ENCODE results near the gene ZNF391.

ZNF391 gene

DNA sequence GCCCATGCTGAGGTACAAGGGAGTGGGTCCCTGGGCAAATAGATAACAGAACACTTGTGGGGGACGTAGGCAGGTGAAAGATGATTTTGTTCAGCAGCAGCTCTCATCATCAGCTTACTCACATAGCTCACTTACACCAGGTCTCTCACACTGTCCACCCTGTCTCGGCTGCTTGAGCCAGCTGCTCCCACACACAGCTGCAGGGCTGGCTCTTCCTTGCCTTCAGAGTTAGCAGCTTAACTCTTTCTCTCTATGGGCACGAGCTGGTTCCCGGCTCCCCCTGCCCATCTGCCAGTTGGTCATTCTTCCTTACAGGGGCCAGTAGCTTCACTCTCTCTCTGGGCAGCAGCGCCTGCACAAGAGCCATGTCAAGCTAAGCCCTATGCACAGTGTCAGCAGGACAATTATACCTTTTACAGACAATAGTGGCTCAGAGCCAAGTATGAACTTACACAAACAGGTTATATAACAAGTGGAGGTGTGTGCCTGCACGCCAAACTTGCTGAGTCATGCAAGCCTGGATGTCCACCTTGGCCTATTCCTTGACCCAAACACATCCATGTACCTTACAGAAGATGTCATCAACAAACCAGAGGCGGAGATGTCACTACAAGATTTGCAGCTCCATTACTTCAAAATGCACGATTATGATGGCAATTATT is 18.7 kb downstream of the ZNF391 start:
- ChIA-PET POLR2A (no interaction called here), CTCF (no interaction called here)
- no peaks in the 10 kb centered on the region for H3K4me1 ChIP-seq (ENCODE audit: control insufficient read depth, insufficient read depth, low read length)
- H3K36me3 ChIP-seq (ENCODE audit: control insufficient read depth in 2 of 2, insufficient read depth in 1 of 2, low read length in 2 of 2), result no peaks in the 10 kb centered on the region
- no peak for TF ChIP-seq ZNF600 (tag by site-specific recombination; IDR thresholded peaks at IDR 0.05)
- no peak overlapping the region for H3K4me3 ChIP-seq (ENCODE audit: low read depth, low read length)
- no peak overlapping the region for H3K27ac ChIP-seq (ENCODE audit: extremely low read depth, low read depth, low read length)
- no peaks in the 10 kb centered on the region for H3K9me3 ChIP-seq (ENCODE audit: control insufficient read depth, insufficient read depth, low read depth, low read length)

DNA sequence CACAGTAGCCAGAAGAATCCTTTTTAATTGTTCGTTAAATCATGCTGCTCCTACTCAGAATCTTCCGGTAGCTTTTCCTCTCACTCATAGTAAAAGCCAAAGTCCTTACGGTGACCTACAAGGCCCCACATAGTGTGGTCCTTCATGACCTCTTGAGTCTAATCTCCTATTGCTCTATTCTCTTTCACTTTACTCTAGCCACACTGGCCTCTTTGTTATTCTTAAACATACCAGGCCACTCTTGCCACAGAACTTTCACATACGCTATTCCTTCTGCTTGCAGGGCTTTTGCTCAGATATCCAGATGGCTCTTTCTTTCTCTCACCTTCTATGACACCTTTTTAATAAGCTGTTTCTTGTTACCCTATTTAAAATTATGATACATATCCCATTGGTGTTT is 25.7 kb downstream of the ZNF391 start:
- CTCF ChIA-PET, result no interaction called here
- POLR2A ChIA-PET, result no interaction called here

DNA sequence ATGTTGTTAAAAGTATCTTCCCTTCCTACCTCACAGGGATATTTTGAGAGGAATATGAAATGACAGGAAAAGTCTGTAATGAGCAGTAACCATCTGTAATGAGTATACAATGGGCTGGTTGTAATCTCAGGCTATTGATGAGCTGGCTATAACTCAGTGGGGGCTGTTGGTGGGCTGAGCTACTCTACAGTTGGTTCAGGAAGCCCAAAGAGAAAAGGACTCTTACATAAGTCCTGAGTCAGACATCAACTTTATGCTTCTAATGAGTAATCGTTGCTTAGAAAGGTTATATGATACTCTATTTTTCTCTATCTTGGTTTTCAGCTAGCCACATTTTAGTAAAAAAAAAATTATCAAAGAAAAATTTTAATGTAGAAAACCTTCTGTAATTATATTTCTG is 26.4 kb downstream of the ZNF391 start:
- H3K9me3 ChIP-seq (ENCODE audit: control insufficient read depth, insufficient read depth, low read depth, low read length), result no peaks in the 10 kb centered on the region
- H3K36me3 ChIP-seq (ENCODE audit: control insufficient read depth in 2 of 2, insufficient read depth in 1 of 2, low read length in 2 of 2), result no peaks in the 10 kb centered on the region
- no peaks in the 10 kb centered on the region for H3K4me1 ChIP-seq (ENCODE audit: control insufficient read depth, insufficient read depth, low read length)
- H3K4me3 ChIP-seq (ENCODE audit: low read depth, low read length), result no peak overlapping the region
- ChIA-PET CTCF (no interaction called here), POLR2A (no interaction called here)
- no peak overlapping the region for H3K27ac ChIP-seq (ENCODE audit: extremely low read depth, low read depth, low read length)
- TF ChIP-seq ZNF529 (tag by site-specific recombination; IDR thresholded peaks at IDR 0.05; ENCODE audit: insufficient replicate concordance) (no peak), ZNF791 (tag by site-specific recombination; IDR thresholded peaks at IDR 0.05) (no peak), SP3 (tag by site-specific recombination; IDR thresholded peaks at IDR 0.05) (no peak), YY2 (tag by site-specific recombination; IDR thresholded peaks at IDR 0.05) (no peak), ZNF112 (tag by site-specific recombination; IDR thresholded peaks at IDR 0.05) (no peak), ZBTB21 (tag by site-specific recombination; IDR thresholded peaks at IDR 0.05) (no peak), ZEB2 (tag by site-specific recombination; IDR thresholded peaks at IDR 0.05) (no peak), ZNF394 (tag by site-specific recombination; IDR thresholded peaks at IDR 0.05; ENCODE audit: borderline replicate concordance) (no peak)
- TF ChIP-seq, protein P1, sequence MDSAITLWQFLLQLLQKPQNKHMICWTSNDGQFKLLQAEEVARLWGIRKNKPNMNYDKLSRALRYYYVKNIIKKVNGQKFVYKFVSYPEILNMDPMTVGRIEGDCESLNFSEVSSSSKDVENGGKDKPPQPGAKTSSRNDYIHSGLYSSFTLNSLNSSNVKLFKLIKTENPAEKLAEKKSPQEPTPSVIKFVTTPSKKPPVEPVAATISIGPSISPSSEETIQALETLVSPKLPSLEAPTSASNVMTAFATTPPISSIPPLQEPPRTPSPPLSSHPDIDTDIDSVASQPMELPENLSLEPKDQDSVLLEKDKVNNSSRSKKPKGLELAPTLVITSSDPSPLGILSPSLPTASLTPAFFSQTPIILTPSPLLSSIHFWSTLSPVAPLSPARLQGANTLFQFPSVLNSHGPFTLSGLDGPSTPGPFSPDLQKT (IDR thresholded peaks at IDR 0.05; ENCODE audit: borderline replicate concordance, low read depth, low read length), result no peak
- TF ChIP-seq, protein P2, sequence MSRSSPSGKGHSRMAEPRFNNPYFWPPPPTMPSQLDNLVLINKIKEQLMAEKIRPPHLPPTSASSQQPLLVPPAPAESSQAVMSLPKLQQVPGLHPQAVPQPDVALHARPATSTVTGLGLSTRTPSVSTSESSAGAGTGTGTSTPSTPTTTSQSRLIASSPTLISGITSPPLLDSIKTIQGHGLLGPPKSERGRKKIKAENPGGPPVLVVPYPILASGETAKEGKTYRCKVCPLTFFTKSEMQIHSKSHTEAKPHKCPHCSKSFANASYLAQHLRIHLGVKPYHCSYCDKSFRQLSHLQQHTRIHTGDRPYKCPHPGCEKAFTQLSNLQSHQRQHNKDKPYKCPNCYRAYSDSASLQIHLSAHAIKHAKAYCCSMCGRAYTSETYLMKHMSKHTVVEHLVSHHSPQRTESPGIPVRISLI (tag by site-specific recombination; IDR thresholded peaks at IDR 0.05), result no peak
- TF ChIP-seq, protein P3, sequence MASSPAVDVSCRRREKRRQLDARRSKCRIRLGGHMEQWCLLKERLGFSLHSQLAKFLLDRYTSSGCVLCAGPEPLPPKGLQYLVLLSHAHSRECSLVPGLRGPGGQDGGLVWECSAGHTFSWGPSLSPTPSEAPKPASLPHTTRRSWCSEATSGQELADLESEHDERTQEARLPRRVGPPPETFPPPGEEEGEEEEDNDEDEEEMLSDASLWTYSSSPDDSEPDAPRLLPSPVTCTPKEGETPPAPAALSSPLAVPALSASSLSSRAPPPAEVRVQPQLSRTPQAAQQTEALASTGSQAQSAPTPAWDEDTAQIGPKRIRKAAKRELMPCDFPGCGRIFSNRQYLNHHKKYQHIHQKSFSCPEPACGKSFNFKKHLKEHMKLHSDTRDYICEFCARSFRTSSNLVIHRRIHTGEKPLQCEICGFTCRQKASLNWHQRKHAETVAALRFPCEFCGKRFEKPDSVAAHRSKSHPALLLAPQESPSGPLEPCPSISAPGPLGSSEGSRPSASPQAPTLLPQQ (tag by site-specific recombination; IDR thresholded peaks at IDR 0.05), result no peak
- TF ChIP-seq, protein P4, sequence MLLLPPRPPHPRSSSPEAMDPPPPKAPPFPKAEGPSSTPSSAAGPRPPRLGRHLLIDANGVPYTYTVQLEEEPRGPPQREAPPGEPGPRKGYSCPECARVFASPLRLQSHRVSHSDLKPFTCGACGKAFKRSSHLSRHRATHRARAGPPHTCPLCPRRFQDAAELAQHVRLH (tag by site-specific recombination; IDR thresholded peaks at IDR 0.05), result no peak
- TF ChIP-seq, protein P5, sequence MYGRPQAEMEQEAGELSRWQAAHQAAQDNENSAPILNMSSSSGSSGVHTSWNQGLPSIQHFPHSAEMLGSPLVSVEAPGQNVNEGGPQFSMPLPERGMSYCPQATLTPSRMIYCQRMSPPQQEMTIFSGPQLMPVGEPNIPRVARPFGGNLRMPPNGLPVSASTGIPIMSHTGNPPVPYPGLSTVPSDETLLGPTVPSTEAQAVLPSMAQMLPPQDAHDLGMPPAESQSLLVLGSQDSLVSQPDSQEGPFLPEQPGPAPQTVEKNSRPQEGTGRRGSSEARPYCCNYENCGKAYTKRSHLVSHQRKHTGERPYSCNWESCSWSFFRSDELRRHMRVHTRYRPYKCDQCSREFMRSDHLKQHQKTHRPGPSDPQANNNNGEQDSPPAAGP (tag by site-specific recombination; IDR thresholded peaks at IDR 0.05), result no peak

More for the DNA sequence above, 25.7 kb downstream of the ZNF391 start:
- no peak overlapping the region for H3K27ac ChIP-seq (ENCODE audit: extremely low read depth, low read depth, low read length)
- H3K36me3 ChIP-seq (ENCODE audit: control insufficient read depth in 2 of 2, insufficient read depth in 1 of 2, low read length in 2 of 2), result no peaks in the 10 kb centered on the region
- H3K9me3 ChIP-seq (ENCODE audit: control insufficient read depth, insufficient read depth, low read depth, low read length), result no peaks in the 10 kb centered on the region
- TF ChIP-seq ZNF76 (tag by site-specific recombination; IDR thresholded peaks at IDR 0.05; ENCODE audit: borderline replicate concordance, low read depth) (no peak), ZNF146 (tag by site-specific recombination; IDR thresholded peaks at IDR 0.05) (no peak), SP3 (tag by site-specific recombination; IDR thresholded peaks at IDR 0.05) (no peak), ZNF24 (tag by site-specific recombination; IDR thresholded peaks at IDR 0.05) (no peak), ZNF311 (tag by site-specific recombination; IDR thresholded peaks at IDR 0.05; ENCODE audit: borderline replicate concordance) (no peak), YY1 (tag by site-specific recombination; IDR thresholded peaks at IDR 0.05) (no peak), ZNF747 (tag by site-specific recombination; IDR thresholded peaks at IDR 0.05) (no peak), ZNF16 (tag by site-specific recombination; IDR thresholded peaks at IDR 0.05; ENCODE audit: low read depth) (no peak), ZNF707 (tag by site-specific recombination; IDR thresholded peaks at IDR 0.05) (no peak)
- TF ChIP-seq, protein P6, sequence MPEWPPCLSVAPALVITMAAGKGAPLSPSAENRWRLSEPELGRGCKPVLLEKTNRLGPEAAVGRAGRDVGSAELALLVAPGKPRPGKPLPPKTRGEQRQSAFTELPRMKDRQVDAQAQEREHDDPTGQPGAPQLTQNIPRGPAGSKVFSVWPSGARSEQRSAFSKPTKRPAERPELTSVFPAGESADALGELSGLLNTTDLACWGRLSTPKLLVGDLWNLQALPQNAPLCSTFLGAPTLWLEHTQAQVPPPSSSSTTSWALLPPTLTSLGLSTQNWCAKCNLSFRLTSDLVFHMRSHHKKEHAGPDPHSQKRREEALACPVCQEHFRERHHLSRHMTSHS (tag by site-specific recombination; IDR thresholded peaks at IDR 0.05), result no peak
- TF ChIP-seq, protein P7, sequence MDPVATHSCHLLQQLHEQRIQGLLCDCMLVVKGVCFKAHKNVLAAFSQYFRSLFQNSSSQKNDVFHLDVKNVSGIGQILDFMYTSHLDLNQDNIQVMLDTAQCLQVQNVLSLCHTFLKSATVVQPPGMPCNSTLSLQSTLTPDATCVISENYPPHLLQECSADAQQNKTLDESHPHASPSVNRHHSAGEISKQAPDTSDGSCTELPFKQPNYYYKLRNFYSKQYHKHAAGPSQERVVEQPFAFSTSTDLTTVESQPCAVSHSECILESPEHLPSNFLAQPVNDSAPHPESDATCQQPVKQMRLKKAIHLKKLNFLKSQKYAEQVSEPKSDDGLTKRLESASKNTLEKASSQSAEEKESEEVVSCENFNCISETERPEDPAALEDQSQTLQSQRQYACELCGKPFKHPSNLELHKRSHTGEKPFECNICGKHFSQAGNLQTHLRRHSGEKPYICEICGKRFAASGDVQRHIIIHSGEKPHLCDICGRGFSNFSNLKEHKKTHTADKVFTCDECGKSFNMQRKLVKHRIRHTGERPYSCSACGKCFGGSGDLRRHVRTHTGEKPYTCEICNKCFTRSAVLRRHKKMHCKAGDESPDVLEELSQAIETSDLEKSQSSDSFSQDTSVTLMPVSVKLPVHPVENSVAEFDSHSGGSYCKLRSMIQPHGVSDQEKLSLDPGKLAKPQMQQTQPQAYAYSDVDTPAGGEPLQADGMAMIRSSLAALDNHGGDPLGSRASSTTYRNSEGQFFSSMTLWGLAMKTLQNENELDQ (tag by site-specific recombination; IDR thresholded peaks at IDR 0.05; ENCODE audit: low read depth), result no peak
- TF ChIP-seq, protein P8, sequence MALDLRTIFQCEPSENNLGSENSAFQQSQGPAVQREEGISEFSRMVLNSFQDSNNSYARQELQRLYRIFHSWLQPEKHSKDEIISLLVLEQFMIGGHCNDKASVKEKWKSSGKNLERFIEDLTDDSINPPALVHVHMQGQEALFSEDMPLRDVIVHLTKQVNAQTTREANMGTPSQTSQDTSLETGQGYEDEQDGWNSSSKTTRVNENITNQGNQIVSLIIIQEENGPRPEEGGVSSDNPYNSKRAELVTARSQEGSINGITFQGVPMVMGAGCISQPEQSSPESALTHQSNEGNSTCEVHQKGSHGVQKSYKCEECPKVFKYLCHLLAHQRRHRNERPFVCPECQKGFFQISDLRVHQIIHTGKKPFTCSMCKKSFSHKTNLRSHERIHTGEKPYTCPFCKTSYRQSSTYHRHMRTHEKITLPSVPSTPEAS (tag by site-specific recombination; IDR thresholded peaks at IDR 0.05), result no peak
- no peaks in the 10 kb centered on the region for H3K4me1 ChIP-seq (ENCODE audit: control insufficient read depth, insufficient read depth, low read length)
- H3K4me3 ChIP-seq (ENCODE audit: low read depth, low read length), result no peak overlapping the region

Measured in HEK293 (cell line).